ENCODE data around the gene VASP.

- TF ChIP-seq POLR2A (IDR thresholded peaks at IDR 0.05) (no peak), POLR2AphosphoS5 (IDR thresholded peaks at IDR 0.05) (no peak)
- TF ChIP-seq, protein P1, sequence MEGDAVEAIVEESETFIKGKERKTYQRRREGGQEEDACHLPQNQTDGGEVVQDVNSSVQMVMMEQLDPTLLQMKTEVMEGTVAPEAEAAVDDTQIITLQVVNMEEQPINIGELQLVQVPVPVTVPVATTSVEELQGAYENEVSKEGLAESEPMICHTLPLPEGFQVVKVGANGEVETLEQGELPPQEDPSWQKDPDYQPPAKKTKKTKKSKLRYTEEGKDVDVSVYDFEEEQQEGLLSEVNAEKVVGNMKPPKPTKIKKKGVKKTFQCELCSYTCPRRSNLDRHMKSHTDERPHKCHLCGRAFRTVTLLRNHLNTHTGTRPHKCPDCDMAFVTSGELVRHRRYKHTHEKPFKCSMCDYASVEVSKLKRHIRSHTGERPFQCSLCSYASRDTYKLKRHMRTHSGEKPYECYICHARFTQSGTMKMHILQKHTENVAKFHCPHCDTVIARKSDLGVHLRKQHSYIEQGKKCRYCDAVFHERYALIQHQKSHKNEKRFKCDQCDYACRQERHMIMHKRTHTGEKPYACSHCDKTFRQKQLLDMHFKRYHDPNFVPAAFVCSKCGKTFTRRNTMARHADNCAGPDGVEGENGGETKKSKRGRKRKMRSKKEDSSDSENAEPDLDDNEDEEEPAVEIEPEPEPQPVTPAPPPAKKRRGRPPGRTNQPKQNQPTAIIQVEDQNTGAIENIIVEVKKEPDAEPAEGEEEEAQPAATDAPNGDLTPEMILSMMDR (IDR thresholded peaks at IDR 0.05 in 8 of 11, conservative IDR thresholded peaks at IDR 0.05 in 3 of 11): no peak
Observed at GRCh38 chr19:45567609-45568008, 60.3 kb downstream of the VASP start.

All from spleen (tissue), 7 donors.